ENCODE data around the gene RGL2. TPM values are rescaled to one million over a fixed set of nuclear protein-coding genes. Genes with fewer than 3 reads are reported as not detected.

The RGL2 gene
- total RNA-seq, 1 experiment from 2014 or later, result 71.3 TPM

GRCh38 chr6:33288921-33289783 is 9.6 kb downstream of the RGL2 start, which contains the start of the genes PFDN6 and WDR46:
TSS of gene PFDN6 (plus strand) at chr6:33289601. CDS start at chr6:33289857, 256 bp downstream.
TSS of gene WDR46 (minus strand) at chr6:33289239. CDS start at chr6:33289170, 69 bp downstream.
- peak within 1 kb of the TSS; percentile 87 for H3K4me3 Mint-ChIP-seq (ENCODE audit: unreplicated experiment)
- peak within 1 kb of the TSS; percentile 65 for H3K4me3 ChIP-seq (ENCODE audit: low read depth, low read length)
- no peaks in the 10 kb centered on the region for H3K9me3 Mint-ChIP-seq (ENCODE audit: unreplicated experiment)
- no peaks in the 10 kb centered on the region for H3K27me3 ChIP-seq (replicated peaks; ENCODE audit: control insufficient read depth, insufficient read depth, low read length)
- peak; percentile 79 to 83 for DNase-seq
- H3K27ac Mint-ChIP-seq (ENCODE audit: unreplicated experiment), result peak within 1 kb of the TSS; percentile 94
- peaks cover 7% of the 10 kb centered on the region; the same call in 1 of the 2 replicates for H3K4me1 ChIP-seq
- H3K9me3 ChIP-seq, result no peaks in the 10 kb centered on the region
- POLR2A ChIA-PET, result interaction anchor here (0.5 to 2.5 kb wide), 10 partner anchors 9 to 1460 kb away, joined by 3 to 22 read pairs (median 9); partner anchors contain the start of genes B3GALT4, HSD17B8, RGL2 and RPS18
- H3K4me1 Mint-ChIP-seq (ENCODE audit: low read depth, unreplicated experiment), result peaks cover 13% of the 10 kb centered on the region
- TF ChIP-seq, protein P1, sequence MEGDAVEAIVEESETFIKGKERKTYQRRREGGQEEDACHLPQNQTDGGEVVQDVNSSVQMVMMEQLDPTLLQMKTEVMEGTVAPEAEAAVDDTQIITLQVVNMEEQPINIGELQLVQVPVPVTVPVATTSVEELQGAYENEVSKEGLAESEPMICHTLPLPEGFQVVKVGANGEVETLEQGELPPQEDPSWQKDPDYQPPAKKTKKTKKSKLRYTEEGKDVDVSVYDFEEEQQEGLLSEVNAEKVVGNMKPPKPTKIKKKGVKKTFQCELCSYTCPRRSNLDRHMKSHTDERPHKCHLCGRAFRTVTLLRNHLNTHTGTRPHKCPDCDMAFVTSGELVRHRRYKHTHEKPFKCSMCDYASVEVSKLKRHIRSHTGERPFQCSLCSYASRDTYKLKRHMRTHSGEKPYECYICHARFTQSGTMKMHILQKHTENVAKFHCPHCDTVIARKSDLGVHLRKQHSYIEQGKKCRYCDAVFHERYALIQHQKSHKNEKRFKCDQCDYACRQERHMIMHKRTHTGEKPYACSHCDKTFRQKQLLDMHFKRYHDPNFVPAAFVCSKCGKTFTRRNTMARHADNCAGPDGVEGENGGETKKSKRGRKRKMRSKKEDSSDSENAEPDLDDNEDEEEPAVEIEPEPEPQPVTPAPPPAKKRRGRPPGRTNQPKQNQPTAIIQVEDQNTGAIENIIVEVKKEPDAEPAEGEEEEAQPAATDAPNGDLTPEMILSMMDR (IDR thresholded peaks at IDR 0.05; ENCODE audit: insufficient read depth in 1 of 2, low read depth in 1 of 2, low read length in 1 of 2, severe bottlenecking in 1 of 2, unreplicated experiment in 1 of 2), result no peak
- intact Hi-C loops (cut with micrococcal nuclease; ENCODE audit: unreplicated experiment), result loop anchor here (1.0 kb wide), 1 partner anchor 8 kb away; no protein-coding TSS in a partner anchor
- 0 out of 2 replicates have a peak, but pooled peaks cover 2% of the 10 kb centered on the region for H3K36me3 ChIP-seq (ENCODE audit: control insufficient read depth, insufficient read depth, low read length)
- no TSS peak for BruUV-seq (replicated peaks)
- peaks cover 70% of the 10 kb centered on the region for H3K36me3 Mint-ChIP-seq (ENCODE audit: insufficient read depth, unreplicated experiment)
- H3K27me3 Mint-ChIP-seq (ENCODE audit: insufficient read depth, unreplicated experiment), result no peaks in the 10 kb centered on the region
- CTCF ChIA-PET, result interaction anchor here (0.5 to 2.2 kb wide), 8 partner anchors 10 to 1487 kb away, joined by 3 to 9 read pairs (median 4); partner anchors contain the start of genes B3GALT4, CUTA and RGL2

GRCh38 chr6:33288141-33288920 is 10.4 kb downstream of the RGL2 start:
- H3K4me1 Mint-ChIP-seq (ENCODE audit: low read depth, unreplicated experiment), result peaks cover 13% of the 10 kb centered on the region
- peak overlapping the region; percentile 65 for H3K4me3 ChIP-seq (ENCODE audit: low read depth, low read length)
- no peaks in the 10 kb centered on the region for H3K9me3 ChIP-seq
- BruUV-seq (replicated peaks), result TSS peak; percentile 56
- TF ChIP-seq, protein P1 (IDR thresholded peaks at IDR 0.05; ENCODE audit: insufficient read depth in 1 of 2, low read depth in 1 of 2, low read length in 1 of 2, severe bottlenecking in 1 of 2, unreplicated experiment in 1 of 2), result no peak
- H3K9me3 Mint-ChIP-seq (ENCODE audit: unreplicated experiment), result no peaks in the 10 kb centered on the region
- intact Hi-C loops (cut with micrococcal nuclease; ENCODE audit: unreplicated experiment), result no loop called here
- H3K27me3 Mint-ChIP-seq (ENCODE audit: insufficient read depth, unreplicated experiment), result no peaks in the 10 kb centered on the region
- POLR2A ChIA-PET, result interaction anchor here (0.8 to 2.5 kb wide), 7 partner anchors 10 to 317 kb away, joined by 3 to 22 read pairs (median 9); partner anchors contain the start of genes B3GALT4, HSD17B8, RGL2 and RPS18
- no peaks in the 10 kb centered on the region for H3K27me3 ChIP-seq (replicated peaks; ENCODE audit: control insufficient read depth, insufficient read depth, low read length)
- H3K4me3 Mint-ChIP-seq (ENCODE audit: unreplicated experiment), result peak overlapping the region; percentile 87
- H3K4me1 ChIP-seq, result peaks cover 7% of the 10 kb centered on the region; the same call in 1 of the 2 replicates
- no peak for DNase-seq
- peak overlapping the region; percentile 94 for H3K27ac Mint-ChIP-seq (ENCODE audit: unreplicated experiment)
- peaks cover 73% of the 10 kb centered on the region for H3K36me3 Mint-ChIP-seq (ENCODE audit: insufficient read depth, unreplicated experiment)
- CTCF ChIA-PET, result interaction anchor here (0.7 to 2.2 kb wide), 5 partner anchors 9 to 130 kb away, joined by 3 to 9 read pairs (median 4); partner anchors contain the start of genes B3GALT4, CUTA and RGL2
- 0 out of 2 replicates have a peak, but pooled peaks cover 2% of the 10 kb centered on the region for H3K36me3 ChIP-seq (ENCODE audit: control insufficient read depth, insufficient read depth, low read length)

Data from Caco-2 (cell line).